Effector CD8-positive, alpha-beta T cell (primary cell): ENCODE data around the gene DDX27.

ENCODE experiments used
- DNase-seq: peaks from one replicate; lab custom pipeline; 2025; lab: John Stamatoyannopoulos, UW

DDX27 gene

DNA sequence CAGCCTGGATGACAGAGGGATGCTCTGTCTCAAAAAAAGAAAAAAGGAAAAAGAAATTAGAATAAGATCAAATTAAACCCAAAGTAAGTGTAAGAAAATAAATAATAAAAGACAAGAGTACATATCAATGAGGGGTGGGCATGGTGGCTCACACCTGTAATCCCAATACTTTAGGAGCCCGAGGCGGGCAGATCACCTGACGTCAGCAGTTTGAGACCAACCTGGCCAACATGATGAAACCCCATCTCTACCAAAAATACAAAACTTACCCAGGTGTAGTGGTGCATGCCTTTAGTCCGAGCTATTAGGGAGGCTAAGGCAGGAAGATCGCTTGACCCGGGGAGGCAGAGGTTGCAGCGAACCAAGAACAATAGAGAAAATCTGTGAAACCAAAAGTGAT is 16.2 kb upstream of the DDX27 start:
- DNase-seq: no peak

DNA sequence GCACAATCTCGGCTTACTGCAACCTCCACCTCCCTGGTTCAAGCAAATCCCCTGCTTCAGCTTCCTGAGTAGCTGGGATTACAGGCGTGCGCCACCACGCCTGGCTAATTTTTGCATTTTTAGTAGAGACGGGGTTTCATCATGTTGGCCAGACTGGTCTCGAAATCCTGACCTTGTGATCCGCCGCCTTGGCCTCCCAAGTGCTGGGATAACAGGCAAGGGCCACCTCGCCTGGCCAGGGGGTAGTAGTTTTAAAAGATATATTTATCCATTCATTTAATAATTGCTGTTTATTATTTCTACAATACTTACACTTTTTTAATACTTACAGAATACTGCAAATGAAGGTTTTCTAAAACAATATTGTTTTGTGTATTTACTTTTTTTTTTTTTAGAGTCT is 15.5 kb upstream of the DDX27 start:
- DNase-seq: no peak

DNA sequence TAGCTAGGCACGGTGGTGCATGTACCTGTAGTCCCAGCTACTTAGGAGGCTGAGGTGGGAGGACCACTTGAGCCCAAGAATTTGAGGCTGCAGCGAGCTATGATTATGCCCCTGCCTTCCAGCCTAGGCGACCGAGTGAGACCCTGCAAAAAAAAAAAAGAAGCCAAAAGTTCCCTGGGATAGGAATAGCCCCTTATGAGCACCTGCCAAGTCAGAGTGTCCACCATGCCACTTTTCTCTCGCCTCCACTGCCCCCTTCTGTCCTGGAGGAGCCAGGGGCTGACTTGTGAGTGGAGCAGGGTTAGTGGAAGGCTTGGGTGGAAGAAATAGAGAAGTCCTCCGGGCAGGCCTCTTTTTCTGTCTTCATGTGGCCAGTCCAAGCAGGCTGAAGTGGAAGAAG is 12.1 kb upstream of the DDX27 start:
- DNase-seq: no peak

DNA sequence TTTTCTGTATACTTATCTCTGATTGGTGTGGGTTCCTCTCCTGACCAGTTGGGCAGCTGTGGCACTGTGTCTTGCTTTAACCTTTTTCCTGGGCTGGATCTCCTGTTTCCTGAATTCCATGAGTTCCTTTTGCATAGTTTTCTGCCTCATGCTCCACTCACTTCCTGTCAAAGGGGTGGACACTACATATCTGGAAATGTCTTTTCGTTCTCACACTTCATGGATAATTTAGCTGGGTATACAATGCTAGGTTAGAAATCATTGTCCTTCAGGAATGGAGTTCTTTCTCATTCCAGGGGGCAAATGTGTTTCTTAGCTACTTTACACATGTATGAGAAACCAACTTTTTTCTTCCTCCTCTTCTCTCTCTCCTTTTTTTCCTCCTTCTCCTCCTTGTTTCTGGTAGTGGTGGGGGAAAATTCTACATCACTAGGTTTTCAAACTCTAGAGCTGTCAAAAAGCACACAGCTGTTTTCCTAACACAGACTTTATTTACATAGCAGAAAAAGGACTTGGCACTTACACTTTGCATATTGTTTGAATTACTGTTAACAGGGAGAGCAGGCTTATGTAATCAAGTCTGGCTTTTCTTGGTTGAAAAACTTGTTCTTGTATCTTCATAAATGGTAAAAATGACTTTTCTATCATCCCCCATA is 9.0 kb upstream of the DDX27 start:
- no peak for DNase-seq

DNA sequence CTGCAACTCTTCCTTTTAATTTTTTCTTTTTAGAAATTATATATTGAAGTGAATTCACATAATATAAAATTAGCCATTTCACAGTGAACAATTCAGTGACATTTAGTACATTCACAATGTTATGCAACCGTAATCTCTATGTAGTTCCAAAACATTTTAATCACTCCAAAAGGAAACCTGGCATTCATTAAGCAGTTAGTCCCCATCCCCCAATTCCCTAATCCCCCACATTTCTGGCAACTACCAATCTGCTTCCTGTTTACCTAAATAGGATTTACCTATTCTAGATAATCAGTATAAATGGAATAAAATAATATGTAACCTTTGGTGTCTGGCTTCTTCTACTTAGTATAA is 8.5 kb upstream of the DDX27 start:
- no peak for DNase-seq

DNA sequence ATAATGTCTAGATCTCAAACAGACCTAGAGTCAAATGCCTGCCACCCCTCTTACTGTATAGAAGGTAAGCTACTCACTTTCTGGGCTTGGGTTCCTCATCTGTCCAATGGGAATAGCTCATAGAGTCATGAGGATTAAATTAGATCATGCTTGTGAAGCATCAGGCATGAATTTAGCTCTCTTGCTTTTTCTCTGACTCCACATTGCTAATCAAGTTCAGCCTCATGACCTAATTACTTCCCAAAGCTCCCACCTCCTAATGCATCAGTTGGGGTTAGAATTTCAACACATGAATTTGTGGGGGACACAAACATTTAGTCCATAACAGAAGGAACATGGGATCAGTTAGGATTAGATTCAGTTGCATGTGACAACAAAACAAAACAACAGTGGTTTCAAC is 4.6 kb upstream of the DDX27 start:
- DNase-seq: no peak

DNA sequence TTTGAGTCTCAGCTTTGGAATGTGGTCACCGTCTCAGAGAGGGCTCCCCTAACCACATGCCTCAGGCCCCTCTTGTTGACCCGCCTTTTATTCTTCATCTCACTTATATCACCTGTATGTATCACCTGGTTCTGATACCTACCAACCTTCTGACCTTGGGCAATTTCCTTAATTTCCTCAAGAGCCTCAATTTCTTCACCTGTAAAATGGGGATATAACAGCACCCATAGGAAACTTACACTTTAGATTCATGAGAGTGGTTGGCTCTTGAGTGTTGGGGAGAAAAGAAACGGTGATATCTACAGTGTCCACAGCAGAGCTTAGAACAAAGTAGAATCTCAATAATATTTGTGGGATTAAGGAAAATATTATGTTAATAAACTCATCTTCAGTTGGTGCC is 4.0 kb upstream of the DDX27 start:
- DNase-seq: no peak

DNA sequence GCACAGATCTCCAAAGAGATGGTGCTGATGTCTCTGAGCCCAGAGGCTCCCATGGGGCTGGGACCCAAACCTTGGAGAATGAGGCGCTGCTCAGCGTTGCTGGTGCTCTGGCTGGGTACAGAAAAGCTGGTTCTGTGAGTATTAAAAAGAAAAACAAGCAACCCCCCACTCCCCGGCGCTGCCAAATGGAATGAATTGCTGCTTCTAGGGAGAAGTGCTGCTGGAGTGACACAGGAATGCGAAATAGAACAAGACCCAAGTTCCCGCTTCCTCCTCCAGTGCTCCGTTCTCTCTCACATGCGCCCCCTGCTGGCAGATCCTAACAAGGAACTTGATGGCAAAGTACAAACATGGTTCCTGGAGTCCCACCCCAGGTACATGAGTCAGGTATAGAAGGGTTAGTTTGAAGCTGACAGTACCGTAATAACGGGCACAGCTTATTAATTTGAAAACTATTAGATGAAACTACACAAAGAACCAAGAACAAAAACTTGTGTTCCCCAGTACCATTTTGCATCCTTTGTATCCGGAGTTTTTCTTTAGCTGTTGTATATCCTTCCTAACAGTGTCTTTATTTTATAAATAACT is 2.1 kb upstream of the DDX27 start:
- peak; percentile 95 for DNase-seq

DNA sequence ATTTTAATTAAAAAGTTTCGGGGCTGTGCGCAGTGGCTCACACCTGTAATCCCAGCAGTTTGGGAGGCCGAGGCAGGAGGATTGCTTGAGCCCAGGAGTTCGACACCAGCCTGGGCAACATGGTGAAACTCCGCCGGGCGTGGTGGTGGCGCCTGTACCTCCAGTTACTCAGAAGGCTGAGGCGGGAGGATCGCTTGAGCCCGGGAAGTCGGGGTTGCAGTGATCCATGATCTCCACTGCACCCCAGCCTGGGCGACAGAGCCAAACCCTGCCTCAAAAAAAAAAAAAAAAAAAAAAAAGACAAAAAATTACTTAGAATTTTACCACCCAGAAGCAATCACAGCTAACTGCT is 501 bp upstream of the DDX27 start:
- DNase-seq: peak; percentile 12

DNA sequence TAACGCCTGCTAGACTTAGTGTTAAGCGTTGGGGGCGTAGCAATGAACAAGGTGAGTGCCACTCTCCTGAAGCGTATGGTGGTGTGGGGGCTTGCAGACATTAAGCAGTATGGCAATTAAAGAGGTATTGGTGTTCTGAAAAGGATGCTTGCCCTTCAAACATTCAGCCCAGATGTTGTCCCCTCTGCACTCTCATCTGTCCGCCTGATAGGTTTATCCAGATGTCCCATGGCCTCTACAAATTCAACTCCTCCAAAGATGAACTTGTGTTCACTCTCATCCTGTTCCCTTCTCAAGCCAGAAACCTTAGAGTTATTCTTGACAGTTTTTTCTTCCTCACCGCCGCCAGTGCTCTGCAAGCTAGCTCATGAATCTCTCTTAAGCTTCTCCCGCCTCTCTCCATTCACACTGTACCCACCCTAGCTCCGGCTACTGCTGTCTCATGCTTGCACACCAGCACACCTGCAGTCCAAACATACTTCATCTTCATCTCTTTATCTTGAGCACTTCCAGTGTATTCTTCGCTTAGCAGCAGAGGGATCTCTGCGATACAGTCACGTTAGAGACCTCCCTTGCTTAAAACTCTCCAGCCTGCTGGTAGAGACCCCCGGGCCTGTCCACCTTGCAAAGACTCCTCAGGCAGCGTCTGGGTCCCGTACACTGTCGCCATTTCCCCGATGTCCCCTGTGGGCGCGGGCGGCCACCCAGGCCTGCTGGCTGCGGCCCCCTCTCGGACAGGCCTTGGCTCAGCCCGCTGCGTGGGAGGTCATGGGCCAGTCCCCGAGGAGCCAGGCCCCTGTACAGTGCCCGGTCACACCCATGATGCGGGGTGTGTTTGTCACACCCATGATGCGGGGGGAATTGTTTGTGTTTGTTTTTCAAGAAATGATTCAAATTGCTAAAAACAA is 962 bp downstream of the DDX27 start:
- no peak for DNase-seq

DNA sequence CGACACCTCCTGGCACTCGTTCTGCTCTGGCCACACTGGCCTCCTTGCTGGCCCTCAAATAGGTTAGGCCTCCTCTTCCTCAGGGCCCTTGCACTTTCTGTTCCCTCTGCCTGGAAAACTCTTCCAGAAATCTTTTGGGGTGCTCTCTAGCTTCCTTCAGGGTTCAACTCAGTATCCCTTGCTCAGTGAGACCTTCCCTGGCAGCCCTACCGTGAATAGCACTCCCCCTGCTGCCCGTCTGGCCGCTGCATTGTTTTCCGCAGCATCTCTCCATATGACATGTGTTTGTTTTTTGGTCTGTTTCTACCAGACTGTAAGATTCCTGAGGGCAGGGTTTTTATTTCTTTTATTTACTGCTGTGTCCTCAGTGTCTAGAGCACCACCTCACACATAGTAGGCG is 6.7 kb downstream of the DDX27 start:
- no peak for DNase-seq

DNA sequence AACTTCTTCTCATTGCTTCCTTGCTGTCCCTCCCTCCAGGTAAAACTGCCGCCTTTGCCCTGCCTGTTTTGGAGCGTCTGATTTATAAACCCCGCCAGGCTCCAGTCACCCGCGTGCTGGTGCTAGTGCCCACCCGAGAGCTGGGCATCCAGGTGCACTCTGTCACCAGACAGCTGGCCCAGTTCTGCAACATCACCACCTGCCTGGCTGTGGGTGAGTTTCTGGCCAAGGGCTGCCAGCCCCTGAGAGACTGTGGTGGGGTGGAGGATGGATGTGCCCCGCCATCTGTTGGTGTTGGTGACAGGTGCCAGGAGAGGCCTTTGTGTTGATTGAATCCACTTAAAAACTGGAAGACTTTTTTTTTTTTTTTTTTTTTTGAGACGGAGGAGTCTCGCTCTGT is 9.5 kb downstream of the DDX27 start:
- DNase-seq: no peak

DNA sequence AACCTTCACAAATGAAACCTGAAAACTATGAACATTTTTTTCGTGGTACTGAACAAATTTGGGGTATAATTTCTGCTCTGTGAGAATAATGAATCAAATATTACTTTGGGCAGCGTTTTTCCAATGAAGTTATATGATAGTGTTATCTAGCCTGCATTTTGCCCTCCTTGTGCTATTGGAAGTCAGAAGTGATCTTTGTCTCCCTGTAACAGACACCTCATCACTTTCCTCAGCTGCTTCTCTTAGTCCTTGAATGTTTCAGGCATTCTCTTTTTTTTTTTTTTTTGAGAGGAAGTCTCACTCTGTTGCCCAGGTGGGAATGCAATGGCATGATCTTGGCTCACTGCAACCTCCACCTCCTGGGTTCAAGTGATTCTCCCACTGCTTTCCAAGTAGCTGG is 10.2 kb downstream of the DDX27 start:
- DNase-seq: no peak

DNA sequence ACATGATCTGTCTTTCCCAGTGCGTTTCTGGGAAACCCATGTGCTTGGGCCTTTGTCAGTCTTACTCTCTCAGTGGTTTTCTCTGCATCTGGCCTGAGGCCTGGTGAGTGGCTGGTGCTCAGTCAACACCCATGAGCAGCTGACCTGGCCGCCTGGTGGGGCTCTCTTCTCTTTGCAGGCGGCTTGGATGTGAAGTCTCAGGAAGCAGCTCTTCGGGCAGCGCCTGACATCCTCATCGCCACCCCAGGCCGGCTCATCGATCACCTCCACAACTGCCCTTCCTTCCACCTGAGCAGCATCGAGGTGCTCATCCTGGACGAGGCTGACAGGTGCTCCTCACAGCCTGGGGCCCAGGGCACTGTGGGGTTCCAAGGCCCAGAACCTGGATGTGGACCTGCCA is 10.8 kb downstream of the DDX27 start:
- no peak for DNase-seq

DNA sequence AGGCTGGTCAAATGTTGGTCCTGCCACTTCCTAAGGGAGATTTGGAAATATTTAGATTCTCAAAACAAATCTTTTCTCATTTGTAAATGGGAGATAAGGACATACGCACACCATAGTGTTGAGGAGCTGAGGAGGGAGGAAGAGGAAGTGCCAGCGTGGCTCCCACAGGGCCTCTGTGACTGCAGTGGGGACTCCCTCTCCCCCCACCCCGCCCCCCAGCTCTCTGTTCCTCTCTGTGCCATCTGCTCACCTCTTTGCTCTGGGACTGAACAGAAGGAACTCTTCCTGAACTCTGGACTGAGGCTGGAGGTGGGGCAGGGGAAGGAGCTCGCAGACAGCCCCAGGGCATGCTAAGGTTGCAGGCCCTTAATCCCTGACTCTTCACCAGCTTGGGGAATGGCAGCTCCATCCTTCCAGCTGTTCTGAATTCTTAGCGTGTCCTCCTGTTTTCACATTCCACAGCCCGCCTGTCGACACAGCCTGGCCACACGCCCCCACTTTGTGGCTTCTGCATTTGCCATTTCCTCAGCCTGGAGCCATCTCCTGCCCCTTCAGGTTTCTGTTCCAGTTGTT is 11.4 kb downstream of the DDX27 start:
- DNase-seq: no peak

DNA sequence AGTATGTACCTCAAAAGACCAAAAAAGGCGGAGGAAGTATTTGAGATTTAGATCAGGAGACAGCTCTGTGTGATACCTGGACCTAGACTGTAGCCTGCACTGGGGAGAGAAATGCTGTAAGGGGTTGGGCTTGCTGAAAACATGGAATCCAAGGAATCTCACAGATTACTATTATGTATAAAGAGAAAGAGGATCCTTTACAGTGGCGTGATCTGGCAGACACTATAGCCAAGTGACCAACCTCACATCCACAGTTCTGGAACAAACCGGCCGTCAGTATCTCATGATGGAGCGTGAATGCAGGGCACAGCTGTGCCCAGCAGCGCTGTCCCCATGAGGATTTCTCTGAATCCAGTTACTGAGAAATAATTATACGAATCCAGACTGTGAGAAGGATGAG is 12.3 kb downstream of the DDX27 start:
- no peak for DNase-seq

DNA sequence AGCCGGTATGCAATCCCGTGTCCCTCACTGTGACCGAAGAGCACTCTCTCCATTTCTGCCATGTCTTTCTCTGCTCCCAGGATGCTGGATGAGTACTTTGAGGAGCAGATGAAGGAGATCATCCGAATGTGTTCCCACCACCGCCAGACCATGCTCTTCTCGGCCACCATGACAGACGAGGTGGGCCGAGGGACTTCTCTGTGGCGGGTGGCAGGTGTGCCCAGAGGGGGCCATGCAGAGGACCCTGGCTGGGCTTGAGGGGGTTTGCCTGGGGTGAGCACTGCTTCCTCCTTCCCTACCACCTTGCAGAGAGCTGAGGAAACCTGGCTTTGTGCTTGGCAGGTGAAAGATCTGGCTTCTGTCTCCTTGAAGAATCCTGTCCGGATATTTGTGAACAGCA is 14.0 kb downstream of the DDX27 start:
- DNase-seq: no peak

DNA sequence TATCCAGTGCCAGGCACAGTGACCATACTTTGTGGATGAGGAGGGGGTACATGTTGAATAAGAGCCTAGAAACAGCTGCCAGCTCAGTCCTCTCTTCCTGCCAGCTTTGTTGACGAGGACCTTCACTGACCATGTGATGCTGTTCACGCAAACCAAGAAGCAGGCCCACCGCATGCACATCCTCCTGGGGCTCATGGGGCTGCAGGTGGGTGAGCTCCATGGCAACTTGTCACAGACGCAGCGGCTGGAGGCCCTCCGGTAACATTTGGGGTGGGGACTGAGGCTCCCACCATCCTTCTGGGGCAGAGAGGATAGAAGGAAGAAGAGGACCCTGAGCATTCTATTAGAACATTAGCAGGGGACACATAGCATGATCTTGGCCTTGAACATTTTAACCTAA is 15.6 kb downstream of the DDX27 start:
- DNase-seq: no peak

DNA sequence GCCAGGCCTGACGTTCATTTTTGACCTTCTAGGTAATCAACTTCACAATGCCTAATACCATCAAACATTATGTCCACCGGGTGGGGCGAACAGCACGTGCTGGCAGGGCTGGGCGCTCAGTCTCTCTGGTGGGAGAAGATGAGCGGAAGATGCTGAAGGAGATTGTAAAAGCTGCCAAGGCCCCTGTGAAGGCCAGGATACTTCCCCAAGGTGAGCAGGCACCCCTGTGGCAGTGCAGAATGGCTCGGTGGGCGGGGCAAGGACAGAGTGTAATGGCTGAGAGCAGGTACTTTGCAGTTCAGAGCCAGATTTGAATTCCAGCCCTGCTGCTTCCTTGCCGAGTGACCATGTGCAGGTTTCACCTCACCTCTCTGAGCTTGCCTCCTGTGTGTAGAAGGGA is 17.1 kb downstream of the DDX27 start:
- no peak for DNase-seq

DNA sequence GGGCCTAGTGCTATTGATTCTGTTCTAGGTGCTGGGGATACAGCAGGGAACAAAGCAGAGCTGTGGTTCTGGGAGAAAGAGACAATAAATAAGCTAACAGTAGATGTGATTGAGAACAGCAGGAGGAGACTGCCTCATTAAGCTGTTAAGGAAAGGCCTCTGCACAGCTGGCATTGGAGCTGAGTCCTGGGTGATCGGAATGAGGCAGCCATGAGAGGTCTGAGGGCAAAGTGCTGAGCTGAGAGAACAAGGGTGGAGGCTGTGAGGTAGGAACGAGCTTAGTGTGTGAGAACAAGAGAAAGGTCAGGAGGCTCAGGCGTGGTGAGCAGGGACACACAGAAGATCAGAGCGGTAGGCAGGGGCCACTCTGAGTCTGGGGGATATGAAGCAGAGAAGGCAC is 18.3 kb downstream of the DDX27 start:
- no peak for DNase-seq

DNA sequence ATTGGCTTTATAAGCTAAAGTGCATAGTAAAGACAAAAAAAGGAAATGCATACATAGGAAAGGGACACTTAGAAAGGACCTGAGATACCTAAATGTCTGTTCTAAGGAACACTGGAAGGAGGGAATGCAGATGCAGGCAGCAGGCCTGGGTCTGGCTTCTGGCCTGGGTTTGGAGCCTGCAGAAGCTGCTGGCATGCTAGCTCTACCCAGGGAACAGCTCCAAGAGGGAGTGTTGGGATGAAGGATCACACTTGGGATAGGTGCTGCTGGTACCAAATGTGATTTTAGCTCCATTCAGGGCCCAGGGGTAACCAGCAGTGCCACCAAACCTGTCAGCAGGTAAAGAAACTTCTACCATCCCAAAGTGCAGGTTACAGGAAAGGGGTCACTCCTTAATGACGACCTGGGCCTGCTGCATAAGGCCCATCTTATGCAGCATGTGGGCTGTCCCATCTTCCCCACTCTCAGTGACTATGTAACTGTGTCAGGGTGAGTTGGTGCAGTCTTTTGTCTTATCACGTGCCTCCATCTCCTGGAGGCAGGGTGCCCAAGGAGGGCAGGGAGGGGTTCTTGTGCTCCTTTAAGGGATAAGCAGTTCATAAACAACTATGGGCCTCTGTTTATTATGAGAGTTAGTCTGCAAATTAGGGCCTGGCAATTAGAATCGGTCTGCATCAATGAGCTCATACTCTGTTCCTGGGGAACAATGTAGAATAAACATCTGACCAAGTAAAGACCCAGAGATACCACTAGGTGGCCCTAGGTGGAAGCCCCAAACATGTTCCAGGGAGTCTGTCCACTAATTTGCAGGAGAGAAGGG is 26.9 kb downstream of the DDX27 start:
- DNase-seq: no peak

DNA sequence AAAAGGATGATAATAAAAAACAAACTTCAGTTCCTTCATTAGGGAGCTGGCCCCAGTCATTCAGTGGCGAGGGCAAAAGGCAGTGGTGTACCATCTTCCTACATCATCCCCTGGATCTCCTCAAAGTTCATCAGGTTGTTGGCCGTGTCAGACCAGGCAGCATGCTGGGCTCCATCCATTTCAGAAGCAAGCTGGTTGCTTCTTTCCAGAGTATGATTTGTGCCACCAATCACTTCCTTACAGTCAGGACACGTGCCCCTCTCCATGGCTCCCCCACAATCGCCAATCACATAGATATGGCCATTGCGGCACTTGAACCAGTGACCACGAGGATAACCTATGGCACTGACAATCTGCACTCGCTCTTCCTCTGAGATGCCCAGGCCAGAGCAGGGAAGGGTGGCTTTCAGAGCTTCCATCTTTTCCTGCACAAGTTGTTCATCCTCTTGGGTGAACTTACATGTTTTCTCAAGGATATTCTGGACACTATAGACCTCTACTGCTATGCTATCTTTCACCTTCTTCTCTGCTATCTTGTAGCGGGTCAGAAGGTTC is 28.0 kb downstream of the DDX27 start:
- no peak for DNase-seq
